Measurements from ENCODE around the gene OR8B2.

- TF ChIP-seq CTCF (IDR thresholded peaks at IDR 0.05 in 4 of 5, conservative IDR thresholded peaks at IDR 0.05 in 1 of 5): no peak
- TF ChIP-seq POLR2A (IDR thresholded peaks at IDR 0.05): no peak
These were observed 24.7 kb downstream of the OR8B2 start for GRCh38 chr11:124359566-124359965.

Data from gastrocnemius medialis (tissue), 4 donors.